Calu3 (cell line): ENCODE data around the gene MST1. TPM values are rescaled to one million over a fixed set of nuclear protein-coding genes. Genes with fewer than 3 reads are reported as not detected.

Experiments
- BruUV-seq: library from RNA; stranded (reverse); fragments of 400-500 nt; replicated peaks from 2 replicates; lab custom pipeline; 2021; lab: Mats Ljungman, UMichigan
- CTCF ChIA-PET: fragments of 300-600 bp; sonication (Branson Sonifier 250); formaldehyde crosslinking; loops from one replicate; lab custom pipeline; 2022; ENCODE audit warnings: antibody characterized with exemption; lab: Charles Lee
- DNase-seq: peaks from one replicate; pipeline ENCODE4 v3.0.0; 2022
- H3K27ac Mint-ChIP-seq: one replicate; pipeline ENCODE4 v1.8.0; 2022; ENCODE audit warnings: mixed read lengths; ENCODE audit not compliant: unreplicated experiment
- H3K27me3 Mint-ChIP-seq: one replicate; pipeline ENCODE4 v1.8.0; 2022; ENCODE audit warnings: mixed read lengths; ENCODE audit not compliant: unreplicated experiment
- H3K36me3 Mint-ChIP-seq: one replicate; pipeline ENCODE4 v1.8.0; 2022; ENCODE audit warnings: mild to moderate bottlenecking, moderate library complexity, mixed read lengths; ENCODE audit not compliant: insufficient read depth, unreplicated experiment
- H3K4me1 Mint-ChIP-seq: one replicate; pipeline ENCODE4 v1.8.0; 2022; ENCODE audit warnings: mild to moderate bottlenecking, low read depth, mixed read lengths; ENCODE audit not compliant: unreplicated experiment
- H3K4me3 Mint-ChIP-seq: one replicate; pipeline ENCODE4 v1.8.0; 2022; ENCODE audit warnings: mild to moderate bottlenecking, low read depth, moderate library complexity, mixed read lengths; ENCODE audit not compliant: unreplicated experiment
- H3K9me3 Mint-ChIP-seq: one replicate; pipeline ENCODE4 v1.8.0; 2022; ENCODE audit warnings: low read depth, mixed read lengths; ENCODE audit not compliant: unreplicated experiment
- intact Hi-C: fragments of 100-400 bp; cut with micrococcal nuclease; formaldehyde crosslinking; loops from one replicate; pipeline ENCODE4 v1.10.0; 2022; ENCODE audit not compliant: unreplicated experiment
- total RNA-seq: library from RNA; stranded (reverse); gene quantifications from 2 replicates; pipeline ENCODE4 v1.2.3, GENCODE V29; 2022
- TF ChIP-seq, protein P1 (sequence below): fragments of 200-600 bp; IDR thresholded peaks from one replicate; pipeline ENCODE4 v1.8.0; 2022; ENCODE audit warnings: antibody characterized with exemption; ENCODE audit not compliant: unreplicated experiment

Gene MST1
- total RNA-seq, 1 experiment from 2014 or later: 8.0 TPM

GRCh38 chr3:49713336-49714105 lies 24.2 kb upstream of the MST1 start:
- intact Hi-C loops: no loop called here
- Mint-ChIP-seq H3K4me1 (peaks cover 3% of the 10 kb centered on the region), H3K27ac (no peak overlapping the region), H3K36me3 (peaks cover 29% of the 10 kb centered on the region), H3K4me3 (no peak overlapping the region), H3K9me3 (peaks cover 1% of the 10 kb centered on the region), H3K27me3 (no peaks in the 10 kb centered on the region)
- CTCF ChIA-PET: no interaction called here
- TF ChIP-seq, protein P1, sequence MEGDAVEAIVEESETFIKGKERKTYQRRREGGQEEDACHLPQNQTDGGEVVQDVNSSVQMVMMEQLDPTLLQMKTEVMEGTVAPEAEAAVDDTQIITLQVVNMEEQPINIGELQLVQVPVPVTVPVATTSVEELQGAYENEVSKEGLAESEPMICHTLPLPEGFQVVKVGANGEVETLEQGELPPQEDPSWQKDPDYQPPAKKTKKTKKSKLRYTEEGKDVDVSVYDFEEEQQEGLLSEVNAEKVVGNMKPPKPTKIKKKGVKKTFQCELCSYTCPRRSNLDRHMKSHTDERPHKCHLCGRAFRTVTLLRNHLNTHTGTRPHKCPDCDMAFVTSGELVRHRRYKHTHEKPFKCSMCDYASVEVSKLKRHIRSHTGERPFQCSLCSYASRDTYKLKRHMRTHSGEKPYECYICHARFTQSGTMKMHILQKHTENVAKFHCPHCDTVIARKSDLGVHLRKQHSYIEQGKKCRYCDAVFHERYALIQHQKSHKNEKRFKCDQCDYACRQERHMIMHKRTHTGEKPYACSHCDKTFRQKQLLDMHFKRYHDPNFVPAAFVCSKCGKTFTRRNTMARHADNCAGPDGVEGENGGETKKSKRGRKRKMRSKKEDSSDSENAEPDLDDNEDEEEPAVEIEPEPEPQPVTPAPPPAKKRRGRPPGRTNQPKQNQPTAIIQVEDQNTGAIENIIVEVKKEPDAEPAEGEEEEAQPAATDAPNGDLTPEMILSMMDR: no peak
- DNase-seq: no peak
- no TSS peak for BruUV-seq

GRCh38 chr3:49712631-49713317 lies 23.5 kb upstream of the MST1 start:
- intact Hi-C loops: no loop called here
- TF ChIP-seq, protein P1: no peak
- H3K27me3 Mint-ChIP-seq: no peaks in the 10 kb centered on the region
- H3K36me3 Mint-ChIP-seq: peaks cover 24% of the 10 kb centered on the region
- CTCF ChIA-PET: no interaction called here
- H3K4me1 Mint-ChIP-seq: no peaks in the 10 kb centered on the region
- no peak for DNase-seq
- BruUV-seq: no TSS peak
- H3K4me3 Mint-ChIP-seq: no peak overlapping the region
- no peaks in the 10 kb centered on the region for H3K9me3 Mint-ChIP-seq
- H3K27ac Mint-ChIP-seq: no peak overlapping the region

GRCh38 chr3:49712166-49712565 lies 22.9 kb upstream of the MST1 start:
- Mint-ChIP-seq H3K27me3 (no peaks in the 10 kb centered on the region), H3K4me1 (no peaks in the 10 kb centered on the region), H3K9me3 (no peaks in the 10 kb centered on the region), H3K36me3 (peaks cover 19% of the 10 kb centered on the region), H3K27ac (no peak overlapping the region), H3K4me3 (no peak overlapping the region)
- no peak for DNase-seq
- BruUV-seq: no TSS peak
- intact Hi-C loops: no loop called here
- TF ChIP-seq, protein P1: no peak
- CTCF ChIA-PET: no interaction called here

DNA sequence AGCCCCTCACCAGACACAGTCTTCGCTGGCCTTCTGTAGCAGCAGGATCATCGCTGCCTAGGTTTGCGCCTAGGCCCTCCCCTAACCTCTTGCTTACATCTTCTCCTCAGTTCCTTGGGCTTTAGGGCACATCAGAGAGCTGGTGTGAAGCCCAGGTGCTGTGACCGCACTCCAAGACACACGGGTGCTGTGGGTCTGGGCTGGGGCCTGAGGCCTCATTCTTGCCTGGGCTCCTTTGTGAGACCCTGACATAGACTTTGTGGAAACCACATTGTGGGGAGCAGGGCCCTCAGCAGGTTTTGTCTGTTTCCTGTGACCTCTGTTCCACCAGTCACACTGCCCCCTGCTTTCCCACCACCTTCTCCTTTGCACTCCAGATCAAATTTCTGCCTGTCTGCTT lies 22.2 kb upstream of the MST1 start:
- intact Hi-C loops: no loop called here
- DNase-seq: no peak
- BruUV-seq: no TSS peak
- H3K27ac Mint-ChIP-seq: no peak overlapping the region
- no peaks in the 10 kb centered on the region for H3K9me3 Mint-ChIP-seq
- no peaks in the 10 kb centered on the region for H3K4me1 Mint-ChIP-seq
- H3K36me3 Mint-ChIP-seq: peaks cover 19% of the 10 kb centered on the region
- no peak overlapping the region for H3K4me3 Mint-ChIP-seq
- TF ChIP-seq, protein P1: no peak
- CTCF ChIA-PET: no interaction called here
- no peaks in the 10 kb centered on the region for H3K27me3 Mint-ChIP-seq
